ENCODE results near the gene RBFOX1. TPM values are rescaled to one million over a fixed set of nuclear protein-coding genes. Genes with fewer than 3 reads are reported as not detected.

RBFOX1 gene
- total RNA-seq, 1 donor from 2014 or later: not detected

- no peak for DNase-seq (ENCODE audit: low spot score)
These were observed 319.3 kb downstream of the RBFOX1 start for GRCh38 chr16:7651803-7652570.

DNA sequence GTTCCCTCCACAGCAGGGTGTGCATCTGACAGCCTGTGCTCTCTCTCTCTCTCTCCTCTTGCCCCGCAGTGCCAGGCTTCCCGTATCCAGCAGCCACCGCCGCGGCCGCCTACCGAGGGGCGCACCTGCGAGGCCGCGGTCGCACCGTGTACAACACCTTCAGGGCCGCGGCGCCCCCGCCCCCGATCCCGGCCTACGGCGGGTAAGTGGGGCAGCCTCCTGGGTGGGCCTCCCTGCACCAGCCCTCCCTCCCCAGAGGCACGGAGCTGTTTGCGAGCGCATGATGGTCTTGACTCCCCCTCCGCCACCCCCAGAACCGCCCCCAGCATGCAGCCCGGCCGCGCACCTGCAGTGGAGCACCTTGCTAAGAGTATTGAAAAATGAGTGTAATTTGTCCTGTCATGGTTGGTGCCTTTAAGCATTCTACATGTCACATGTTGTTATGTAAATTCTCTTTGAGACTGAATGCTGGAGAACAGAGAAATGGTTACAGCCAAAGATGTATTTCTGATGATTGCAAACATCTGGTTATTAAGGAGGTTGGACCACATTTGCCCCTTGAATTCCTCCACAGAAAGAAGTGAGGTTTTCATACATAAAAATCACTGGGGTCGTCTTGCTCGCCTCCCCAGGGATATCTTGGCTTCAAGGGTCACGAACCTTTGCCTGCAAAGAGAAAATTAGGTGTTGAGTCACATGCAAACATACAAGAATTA, 321.3 kb downstream of the RBFOX1 start:
- no peak for DNase-seq (ENCODE audit: low spot score)

GRCh38 chr16:7675628-7676027, 343.0 kb downstream of the RBFOX1 start:
- no peak for DNase-seq (ENCODE audit: low spot score)

- no peak for DNase-seq (ENCODE audit: low spot score)
These were observed 347.7 kb downstream of the RBFOX1 start for GRCh38 chr16:7680296-7680695.

DNA sequence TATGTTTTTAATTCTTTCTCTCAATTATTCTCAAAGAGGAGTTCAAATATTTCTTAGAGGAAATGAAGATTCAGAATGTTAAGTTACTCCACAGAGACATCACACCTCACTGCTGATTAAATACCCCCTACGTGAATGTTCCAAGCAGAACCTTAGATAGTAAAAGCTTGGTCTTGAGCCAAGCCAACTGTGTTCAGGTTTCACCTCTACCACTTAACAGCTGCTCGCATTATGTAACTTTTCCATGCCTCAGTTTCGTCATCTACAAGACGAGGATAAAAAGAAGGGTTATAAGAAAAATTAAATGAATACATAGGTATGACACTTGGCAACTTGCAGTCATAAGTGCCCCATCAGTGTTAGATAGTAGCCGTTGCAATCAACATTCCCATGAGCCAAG, 356.2 kb downstream of the RBFOX1 start:
- DNase-seq (ENCODE audit: low spot score): no peak

DNA sequence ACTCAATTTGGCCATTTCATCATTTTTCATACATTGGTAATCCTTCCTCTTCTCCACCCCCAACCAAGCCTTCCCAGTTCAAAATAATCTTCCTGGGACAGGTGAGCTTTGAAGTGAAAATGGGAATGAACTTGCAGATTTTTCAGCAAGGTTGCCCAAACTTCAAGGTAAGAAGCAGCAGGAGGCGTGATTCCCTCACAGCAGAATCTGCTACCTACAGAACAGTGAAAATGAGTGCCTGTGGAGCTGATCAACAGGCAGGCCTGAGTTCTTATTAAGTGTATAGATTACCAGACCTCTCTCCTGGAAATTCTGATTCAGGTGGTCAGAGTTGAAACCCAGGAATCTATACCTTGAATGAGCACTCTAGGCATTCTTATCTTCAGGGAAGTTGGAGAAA, 356.6 kb downstream of the RBFOX1 start:
- DNase-seq (ENCODE audit: low spot score): no peak

DNA sequence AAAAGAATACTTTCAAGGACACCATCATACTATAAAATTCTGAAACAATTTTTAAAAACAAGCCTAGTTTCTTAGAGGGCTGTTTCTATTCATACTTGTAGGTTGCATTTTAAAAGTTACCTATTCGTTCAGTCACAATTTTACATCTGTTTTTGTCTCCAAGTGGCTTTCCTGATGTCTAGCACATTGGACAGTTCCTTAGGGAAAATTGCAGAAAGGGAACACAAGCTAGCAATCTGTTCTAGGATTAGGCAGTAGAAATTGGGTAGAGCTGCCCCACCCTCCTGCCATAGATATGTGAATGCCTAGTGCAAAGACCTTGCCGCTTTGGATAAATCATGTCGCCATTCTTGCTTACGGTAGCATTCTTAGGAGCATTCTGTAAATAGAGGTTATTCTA, 358.9 kb downstream of the RBFOX1 start:
- no peak for DNase-seq (ENCODE audit: low spot score)

DNA sequence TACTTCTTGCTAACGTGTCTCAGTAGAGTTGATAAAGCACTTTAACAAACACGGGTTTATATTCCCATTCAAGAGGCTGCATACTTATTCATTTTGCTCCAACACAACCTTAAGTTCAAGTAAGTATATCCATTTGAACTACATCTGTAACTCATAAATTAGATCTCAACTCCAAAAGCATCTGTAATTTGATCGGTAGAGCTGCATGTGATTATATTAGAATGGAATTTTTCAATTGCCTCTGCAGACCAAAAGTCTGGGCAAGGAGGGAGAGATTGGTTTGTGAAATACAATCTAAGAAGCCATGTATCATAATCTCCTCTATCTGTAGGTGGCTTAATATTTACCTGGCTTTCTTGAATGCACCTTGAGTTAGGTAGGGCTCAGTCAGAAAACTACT, 371.0 kb downstream of the RBFOX1 start:
- no peak for DNase-seq (ENCODE audit: low spot score)

DNA sequence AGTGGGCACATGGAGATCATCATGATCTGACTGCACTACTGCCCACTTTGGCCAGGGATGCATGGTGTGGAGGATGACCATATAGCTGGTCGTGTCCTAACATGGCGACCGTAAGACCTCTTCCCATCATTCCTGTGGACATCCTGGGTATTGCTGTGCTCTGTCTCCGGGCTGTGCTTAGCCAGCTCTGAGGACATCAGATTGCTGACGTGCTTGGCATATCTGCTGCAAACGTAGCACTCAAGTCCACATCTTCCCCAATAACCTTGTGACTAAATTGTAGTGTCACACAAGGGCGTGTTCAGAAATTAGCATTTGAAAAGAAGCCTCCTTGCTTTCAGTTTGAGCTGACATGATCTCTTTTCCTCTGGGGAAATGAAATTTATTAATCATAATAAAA, 373.2 kb downstream of the RBFOX1 start:
- no peak for DNase-seq (ENCODE audit: low spot score)

DNA sequence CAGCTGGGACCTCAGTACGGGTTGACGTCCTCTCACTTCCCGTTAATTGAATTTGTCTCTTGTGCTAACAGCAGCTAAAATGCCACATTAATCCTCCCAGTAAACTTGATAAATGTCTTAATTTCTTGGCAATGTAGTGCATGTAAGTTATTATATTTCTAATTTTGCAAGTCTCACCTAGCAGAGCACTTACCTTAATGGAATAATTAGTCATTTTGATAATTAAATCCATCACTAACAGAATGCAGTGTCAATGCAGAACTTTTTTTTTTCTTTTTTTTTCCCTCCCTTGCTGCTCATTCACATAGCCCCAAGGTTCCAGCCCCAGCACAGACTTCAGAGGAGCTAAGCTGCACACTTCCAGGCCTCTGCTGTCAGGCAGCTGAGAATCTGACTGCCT, 376.5 kb downstream of the RBFOX1 start:
- DNase-seq (ENCODE audit: low spot score): no peak

GRCh38 chr16:7713244-7713643, 380.6 kb downstream of the RBFOX1 start:
- no peak for DNase-seq (ENCODE audit: low spot score)

- no peak for DNase-seq (ENCODE audit: low spot score)
These were observed 382.1 kb downstream of the RBFOX1 start for GRCh38 chr16:7714775-7715174.

DNA sequence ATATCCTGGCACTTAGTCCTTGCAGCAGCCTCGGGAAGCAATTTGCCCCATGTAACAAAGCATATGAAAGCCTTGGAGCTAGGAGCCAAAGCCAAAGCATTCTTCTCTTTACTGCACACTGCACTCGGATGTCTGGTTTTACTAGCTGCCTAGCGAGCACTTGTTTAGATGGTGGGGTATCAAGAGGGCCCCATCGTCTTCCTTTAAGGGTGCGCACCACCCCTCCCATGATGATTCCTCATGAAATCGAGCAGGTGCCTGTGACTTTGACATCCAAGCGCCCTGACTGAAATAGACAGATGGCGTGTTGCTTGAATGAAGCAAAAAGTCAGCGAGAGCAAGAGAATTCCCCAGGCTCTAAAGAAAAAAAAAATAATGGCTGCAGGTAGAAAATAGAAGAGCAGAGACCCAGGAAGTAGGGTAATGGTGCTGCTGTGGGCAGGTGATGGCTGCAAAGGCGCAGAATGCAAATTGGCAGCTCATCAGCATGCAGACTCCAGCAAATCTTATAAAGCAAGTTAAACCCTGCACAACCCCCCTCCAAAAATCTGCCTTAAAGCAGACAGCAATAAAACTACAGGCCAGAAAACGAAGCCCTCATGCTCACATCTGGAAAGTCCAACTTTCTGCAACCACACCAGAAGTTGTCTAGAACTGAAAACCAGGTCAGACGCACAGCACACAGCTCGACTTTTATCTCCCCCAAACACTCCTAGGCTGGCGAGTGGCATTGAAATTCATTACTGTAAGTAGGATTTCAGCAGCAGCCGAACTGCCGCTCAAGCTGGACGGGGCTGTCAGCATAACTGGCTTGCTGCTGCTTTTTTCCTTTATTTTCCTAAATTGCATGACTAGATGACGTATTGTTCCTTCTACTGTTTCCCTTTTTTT, 384.3 kb downstream of the RBFOX1 start:
- no peak for DNase-seq (ENCODE audit: low spot score)

- DNase-seq (ENCODE audit: low spot score): no peak
These were observed 390.1 kb downstream of the RBFOX1 start for GRCh38 chr16:7722761-7723160.

DNA sequence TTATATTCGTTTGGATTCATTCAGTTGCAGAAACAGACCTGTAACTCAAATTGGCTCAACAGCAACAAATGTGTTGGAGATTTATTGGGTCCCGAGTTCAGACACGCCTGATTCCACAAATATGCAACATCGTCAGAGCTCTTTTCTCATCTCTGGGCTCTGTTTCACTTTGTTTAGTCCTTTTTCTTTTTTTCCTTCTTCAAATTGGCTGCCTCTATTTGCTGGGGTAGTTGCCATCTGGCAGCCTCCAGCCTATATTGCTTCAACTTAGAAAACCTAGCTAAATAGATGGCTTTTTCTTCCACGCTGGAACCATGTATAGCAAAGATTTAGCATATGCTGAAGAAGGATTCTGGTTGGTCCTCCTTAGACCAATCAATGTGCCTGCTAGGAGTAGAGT, 398.5 kb downstream of the RBFOX1 start:
- no peak for DNase-seq (ENCODE audit: low spot score)

GRCh38 chr16:7736138-7736665, 403.6 kb downstream of the RBFOX1 start:
- no peak for DNase-seq (ENCODE audit: low spot score)

GRCh38 chr16:7742626-7743025, 410.0 kb downstream of the RBFOX1 start:
- DNase-seq (ENCODE audit: low spot score): no peak

DNA sequence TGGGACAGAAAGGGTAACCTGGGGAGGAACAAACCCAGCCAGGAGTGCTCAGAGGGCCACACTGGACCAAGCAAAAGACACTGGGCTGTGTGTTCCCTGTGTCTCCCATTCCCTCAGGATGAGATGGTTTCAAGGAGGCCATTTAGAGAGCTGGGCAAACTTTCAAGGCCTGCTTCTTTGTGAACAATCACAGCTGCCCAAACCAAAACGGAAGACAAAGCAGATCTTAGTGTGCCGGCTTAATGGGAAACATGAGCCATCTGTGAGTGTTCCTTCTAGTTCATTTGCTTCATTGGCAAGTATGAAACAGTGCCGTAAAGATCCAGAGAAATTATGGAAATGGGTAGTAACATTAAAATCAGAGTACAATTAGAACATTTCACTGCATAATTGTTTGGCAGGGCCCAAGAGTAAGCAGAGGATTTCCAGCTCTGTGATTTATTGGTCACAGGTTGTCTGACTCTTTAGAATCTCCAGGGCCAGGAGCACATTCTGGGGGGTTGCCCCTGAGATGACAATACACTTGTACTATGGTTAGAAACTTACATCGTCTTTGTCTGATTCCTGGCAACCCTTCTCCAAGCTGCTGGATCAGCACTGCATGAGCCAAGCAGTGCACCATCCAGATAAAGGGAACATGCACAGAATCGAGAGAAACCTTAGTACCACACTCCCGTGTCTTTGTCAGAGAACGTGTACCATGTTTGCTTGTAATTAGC, 412.1 kb downstream of the RBFOX1 start:
- no peak for DNase-seq (ENCODE audit: low spot score)

DNA sequence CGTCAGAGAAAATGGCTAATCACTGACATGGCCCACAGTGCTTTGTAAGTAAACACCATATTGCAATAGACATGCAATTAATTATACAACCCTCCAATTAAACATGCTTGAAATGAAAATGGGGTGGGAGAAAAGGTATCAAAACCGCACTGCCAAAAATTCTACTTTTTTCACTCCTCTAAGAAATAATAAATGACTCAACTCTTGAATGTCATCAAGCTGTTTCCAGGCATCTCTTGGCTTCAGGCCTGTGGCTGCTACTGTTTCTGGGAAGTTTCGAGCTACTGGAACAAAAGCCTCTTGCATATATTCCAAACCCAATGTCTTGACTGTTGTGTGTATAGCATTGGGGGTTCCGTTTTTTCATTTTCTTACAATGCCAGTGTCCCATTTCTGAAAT, 412.6 kb downstream of the RBFOX1 start:
- no peak for DNase-seq (ENCODE audit: low spot score)

DNA sequence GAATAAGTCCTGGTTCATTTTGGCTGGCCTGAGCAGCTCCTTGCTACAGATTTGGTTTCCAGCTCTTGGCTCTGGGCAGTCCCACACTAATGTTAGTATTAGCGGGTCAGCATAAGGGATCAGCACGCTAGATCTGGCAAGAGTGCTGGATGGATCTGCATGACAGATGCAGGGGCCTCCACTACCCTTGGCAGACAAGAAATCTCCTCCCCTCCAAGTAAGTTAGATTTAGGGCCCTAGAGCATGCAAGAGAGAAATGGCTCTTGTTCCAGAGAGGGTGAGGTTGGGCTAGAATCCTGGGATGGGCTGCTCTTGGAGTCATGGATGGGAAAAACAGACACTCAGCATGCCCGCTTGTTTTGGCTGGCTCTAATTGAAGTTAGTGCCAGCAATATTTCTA, 414.3 kb downstream of the RBFOX1 start:
- DNase-seq (ENCODE audit: low spot score): no peak

GRCh38 chr16:7748522-7748921, 415.9 kb downstream of the RBFOX1 start:
- DNase-seq (ENCODE audit: low spot score): no peak
